HG03066 (cell line): ENCODE data around the gene LLGL1.

Experiments used
- ATAC-seq: cut with Tn5 transposase; IDR thresholded peaks from one replicate; pipeline ENCODE4 v1.9.1; 2021; ENCODE audit warnings: low read depth; ENCODE audit not compliant: unreplicated experiment

LLGL1 gene

DNA sequence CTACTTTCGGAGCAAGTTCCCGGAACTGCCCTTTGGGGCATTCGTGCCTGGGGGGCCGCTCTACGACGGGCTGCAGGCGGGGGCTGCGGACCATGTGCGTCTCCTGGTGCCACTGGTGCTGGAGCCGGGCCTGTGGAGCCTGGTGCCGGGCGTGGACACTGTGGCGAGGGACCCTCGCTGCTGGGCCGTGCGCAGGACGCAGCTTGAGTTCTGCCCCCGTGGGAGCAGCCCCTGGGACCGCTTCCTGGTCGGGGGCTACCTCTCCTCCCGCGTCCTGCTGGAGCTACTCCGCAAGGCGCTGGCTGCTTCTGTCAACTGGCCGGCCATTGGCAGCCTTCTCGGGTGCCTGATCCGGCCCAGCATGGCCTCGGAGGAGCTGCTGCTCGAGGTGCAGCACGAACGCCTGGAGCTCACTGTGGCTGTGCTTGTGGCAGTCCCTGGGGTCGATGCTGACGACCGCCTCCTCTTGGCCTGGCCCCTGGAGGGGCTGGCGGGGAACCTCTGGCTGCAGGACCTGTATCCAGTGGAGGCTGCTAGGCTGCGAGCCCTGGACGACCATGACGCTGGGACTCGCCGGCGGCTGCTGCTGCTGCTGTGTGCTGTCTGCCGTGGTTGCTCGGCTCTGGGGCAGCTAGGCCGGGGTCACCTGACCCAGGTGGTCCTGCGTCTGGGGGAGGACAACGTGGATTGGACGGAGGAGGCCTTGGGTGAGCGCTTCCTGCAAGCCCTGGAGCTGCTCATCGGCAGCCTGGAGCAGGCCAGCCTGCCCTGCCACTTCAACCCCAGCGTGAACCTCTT lies 38.6 kb downstream of the LLGL1 start:
- ATAC-seq, result no peak

DNA sequence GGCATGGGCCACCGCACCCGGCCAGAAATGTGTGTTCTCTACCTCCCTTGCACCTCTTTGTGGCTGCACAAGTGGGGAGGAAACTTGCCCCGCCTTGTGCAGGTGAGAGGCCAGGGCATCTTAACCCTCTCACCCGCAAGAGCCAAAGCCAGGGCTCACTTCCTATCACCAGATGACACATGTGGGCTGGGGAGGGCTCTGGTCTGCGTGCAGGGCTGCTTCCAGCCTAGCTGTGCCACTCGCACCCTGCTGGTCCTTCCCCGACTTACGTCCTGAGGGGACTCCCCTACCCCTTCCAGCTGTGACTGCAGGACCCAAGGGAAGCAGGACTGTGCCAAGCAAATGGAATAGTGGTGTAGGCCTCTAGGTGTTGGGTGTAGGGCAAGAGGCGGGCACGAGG lies 41.9 kb downstream of the LLGL1 start:
- ATAC-seq, result no peak

DNA sequence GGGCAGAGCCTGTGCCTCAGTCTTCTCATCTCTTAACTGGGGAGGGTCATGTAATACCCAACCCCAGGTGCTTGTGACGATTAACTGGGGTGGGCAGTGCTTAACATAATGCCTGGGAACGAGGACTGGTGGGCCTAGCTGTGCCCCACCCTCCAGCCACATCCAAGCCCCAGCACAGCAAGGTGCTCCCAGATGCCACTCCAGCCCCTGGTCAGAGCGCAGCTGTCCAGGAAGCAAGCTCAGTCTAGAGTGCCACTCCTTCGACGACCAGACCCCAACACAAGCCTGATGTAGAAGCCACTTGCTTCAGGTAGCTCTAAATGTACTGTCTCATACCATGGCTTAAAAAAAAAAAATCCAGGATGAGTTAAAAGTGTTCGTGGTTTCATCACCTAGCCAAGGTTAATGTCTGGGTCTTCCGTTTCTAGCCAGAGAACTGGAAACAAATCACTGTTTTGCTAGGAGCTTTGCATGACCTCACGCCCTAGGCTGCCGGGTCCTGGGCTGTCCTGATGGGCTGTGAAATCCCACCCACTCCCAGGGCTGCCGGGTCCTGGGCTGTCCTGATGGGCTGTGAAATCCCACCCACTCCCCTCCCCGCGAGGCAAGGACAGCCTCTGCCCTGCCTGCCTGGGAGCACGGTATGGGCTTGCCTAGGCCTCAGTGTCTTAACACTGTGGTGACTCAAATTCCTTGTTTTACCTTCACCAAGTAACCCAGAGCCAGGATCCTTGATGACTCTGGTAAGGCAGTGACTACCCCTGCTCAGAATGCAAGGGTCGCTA lies 42.7 kb downstream of the LLGL1 start:
- no peak for ATAC-seq

DNA sequence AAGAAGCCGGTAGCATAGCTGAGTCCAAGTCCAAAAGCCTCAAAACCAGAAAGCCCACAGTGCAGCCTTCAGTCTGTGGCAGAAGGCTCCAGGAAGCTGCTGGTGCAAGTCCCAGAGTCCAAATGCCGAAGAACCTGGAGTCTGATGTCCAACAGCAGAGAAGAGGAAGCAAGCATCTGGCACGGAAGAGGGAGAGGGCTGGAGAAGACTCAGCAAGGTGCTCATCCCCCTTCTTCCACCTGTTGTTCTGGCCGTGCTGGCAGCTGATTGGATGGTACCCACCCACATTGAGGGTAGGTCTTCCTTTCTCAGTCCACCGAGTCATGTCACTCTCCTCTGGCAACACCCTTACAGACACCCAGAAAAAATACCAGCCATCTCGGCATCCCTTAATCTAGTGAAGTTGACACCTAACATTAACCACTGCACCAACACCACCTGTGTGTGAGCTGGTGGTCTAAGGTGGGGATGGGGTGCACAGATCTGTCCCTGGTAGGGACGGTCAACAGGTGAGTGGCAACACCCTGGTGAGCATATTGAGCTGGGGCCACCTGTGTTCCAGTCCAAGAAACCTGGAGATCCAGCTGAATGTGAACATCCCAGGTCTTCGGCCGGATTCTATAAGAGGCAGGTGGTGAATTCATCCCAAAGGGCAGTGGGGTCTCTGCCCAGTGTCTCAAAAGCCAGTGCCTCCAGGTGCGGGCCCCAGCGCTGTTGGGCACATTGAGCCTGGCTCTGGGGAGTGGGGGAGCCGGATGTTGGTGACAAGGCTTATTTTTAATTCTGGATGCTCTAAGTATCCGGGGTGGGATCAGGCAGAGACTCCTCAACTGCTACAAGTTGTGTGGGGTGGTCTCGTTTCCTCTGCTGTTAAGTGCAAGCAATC lies 44.9 kb downstream of the LLGL1 start:
- ATAC-seq, result no peak

DNA sequence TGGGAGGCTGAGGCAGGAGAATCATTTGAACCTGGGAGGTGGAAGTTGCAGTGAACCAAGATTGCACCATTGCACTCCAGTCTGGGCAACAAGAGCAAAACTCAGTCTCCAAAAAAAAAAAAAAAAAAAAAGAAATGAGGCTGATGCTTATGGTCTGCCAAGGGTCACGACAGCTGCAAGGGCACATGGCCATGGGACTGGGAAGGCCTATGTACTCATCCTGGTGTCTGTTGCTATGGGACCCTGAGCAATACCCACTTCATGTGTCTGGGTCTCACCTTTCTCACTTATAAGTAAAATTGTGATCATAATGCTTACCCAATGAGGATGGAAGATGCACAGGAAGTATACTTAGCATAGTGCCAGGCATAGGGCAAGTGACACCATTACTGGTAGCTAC lies 51.6 kb downstream of the LLGL1 start:
- no peak for ATAC-seq

DNA sequence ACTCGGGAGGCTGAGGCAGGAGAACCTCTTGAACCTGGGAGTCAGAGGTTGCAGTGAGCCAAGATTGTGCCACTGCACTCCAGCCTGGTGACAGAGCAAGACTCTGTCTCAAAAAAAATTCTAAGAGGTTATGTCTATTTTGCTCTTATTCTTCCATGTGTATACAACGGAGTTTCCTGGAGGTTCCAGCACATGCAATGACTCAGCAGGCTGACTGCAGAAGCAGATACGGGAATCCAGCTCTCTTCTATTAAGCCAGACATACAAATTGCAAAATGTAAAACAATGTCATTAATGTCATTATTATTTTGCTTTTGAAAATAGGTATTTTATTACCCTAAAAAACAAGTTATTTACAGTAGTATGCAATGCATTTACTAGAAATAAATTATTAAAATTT lies 53.4 kb downstream of the LLGL1 start:
- ATAC-seq, result no peak

DNA sequence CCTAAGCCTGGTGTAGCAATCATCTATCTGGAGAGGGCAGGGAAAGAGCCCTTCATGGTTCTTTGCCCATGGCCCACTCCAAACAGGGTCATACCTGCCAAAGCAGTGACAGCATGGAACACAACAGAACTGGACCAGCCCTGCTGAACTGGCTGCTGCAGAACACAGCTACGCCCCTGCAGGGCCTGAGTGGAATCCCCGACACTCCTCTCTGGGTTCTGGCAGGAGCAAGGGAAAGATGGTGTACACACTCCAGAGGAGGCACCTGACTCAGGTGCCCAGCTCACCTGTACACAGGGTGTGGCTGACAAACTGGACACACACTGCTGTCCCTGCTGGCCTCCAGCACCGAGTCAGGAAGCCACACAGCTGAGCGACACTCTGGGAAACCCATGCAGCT lies 54.8 kb downstream of the LLGL1 start:
- ATAC-seq, result no peak

DNA sequence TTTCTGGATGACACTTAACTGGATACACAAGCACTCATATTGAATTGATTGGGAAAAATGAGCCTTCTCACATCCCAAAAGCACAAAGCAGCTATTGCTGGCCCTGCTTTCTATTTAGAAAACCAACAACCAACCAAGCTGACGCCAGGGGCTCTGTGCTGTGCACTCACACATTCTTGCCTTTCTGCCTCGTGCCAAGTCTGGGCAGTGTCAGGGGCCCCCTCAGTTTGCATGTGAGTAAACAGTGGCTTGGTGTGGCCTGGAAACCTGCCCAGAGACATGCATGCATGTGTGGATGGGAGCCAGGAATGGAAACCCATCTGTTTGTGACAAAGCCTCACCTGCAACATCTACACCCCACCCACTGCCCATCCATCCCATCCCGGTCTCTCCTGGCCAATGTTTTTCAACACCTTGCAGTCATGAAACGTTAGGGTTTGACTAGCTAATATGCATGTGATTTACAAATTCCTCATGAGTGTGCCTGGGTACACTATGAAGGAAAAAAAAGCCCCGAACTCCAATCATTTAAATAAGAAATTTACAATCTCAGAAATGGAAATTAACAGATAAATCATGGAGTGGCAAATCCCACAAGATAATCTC lies 55.4 kb downstream of the LLGL1 start:
- ATAC-seq, result no peak

DNA sequence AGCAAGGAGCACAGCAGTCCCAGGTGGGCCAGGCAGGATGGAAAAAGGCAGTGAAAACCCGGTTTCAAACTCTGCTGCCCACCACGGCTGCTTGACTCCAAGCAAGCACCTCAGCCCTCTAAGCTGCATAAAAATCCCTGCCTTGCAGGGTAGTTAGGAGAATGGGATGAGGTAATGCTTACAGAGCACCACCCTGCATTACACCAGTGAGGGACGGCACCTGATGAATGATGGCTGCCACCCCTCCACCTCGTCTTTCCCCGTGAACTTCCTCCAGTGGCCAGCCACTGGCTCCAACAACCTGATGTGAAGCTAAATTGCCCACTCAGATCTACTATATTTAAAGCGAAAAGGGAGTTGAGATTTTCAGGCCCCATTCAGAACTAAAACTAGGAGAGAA lies 56.4 kb downstream of the LLGL1 start:
- no peak for ATAC-seq

DNA sequence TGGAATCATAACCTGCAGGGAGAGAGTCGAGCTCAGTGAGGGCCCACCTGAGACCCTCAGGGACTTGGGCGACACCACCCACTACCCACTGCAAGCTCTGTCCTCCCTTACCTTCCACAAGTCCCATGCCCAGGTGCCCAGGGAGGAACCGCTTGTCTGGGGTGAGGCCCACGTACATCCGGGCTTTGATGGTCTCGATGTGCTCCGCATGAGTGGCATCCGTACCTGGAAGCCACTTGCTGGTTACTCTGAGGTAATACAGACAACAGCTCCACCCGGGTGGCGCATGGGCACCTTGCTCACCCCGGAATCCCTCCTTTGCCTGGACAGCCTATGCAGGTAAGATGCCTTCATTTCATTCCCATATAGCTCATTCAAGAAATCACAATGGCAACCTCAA lies 59.9 kb downstream of the LLGL1 start:
- ATAC-seq, result no peak

DNA sequence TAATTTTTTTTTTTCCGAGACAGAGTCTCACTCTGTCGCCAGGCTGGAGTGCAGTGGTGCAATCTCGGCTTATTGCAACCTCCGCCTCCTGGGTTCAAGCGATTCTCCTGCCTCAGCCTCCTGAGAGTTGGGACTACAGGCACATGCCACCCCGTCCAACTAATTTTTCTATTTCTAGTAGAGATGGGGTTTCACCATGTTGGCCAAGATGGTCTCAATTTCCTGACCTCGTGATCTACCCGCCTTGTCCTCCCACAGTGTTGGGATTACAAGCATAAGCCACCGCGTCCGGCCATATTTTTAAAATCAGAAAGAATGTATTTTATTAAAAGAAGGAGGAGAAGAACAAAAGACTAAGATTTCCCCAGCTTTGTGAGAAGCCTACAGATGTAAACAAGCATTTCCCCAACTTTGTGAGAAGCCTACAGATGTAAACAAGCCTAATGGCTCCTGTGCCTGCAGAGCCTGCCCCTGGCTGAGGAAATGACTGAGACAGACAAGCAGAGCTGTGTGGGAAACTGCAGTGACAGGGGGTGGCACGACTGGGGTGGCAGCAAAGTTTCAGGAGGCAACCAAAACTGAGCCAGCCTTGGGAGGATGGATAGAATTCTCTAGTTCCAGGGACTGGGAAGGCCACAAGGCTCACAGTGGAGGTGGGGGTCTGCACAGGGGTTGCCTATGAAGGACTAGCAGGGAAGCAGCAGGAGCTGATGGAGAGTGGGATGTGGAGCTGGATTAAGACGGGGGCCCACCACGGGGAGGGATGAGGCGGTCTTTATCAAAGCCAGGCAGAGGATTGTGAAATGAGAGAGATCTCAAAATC lies 66.5 kb downstream of the LLGL1 start:
- no peak for ATAC-seq
